ENCODE measurements around the gene ENOX1.
"Not testable (repeated sequence)": the region's sequence is repeated elsewhere in the genome, so short reads cannot be mapped to it uniquely, and the experiment has no call there.

ENOX1 gene

DNA sequence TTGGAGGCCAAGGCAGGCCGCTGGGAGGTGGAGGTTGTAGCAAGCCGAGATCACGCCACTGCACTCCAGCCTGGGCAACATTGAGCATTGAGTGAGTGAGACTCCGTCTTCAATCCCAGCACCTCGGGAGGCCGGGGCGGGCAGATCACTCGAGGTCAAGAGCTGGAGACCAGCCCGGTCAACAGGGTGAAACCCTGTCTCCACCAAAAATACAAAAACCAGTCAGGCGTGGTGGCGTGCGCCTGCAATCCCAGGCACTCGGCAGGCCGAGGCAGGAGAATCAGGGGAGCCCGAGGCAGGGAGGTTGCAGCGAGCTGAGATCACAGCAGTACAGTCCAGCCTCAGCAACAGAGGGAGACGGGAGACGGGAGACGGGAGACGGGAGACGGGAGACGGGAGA, 369.9 kb downstream of the ENOX1 start:
- H3K27ac ChIP-seq (ENCODE audit: low read depth, low read length); H3K9ac ChIP-seq (ENCODE audit: low read length); H3K36me3 ChIP-seq (ENCODE audit: insufficient read depth, low read length); H3K9me3 ChIP-seq (ENCODE audit: low read length); H3K4me3 ChIP-seq (ENCODE audit: low read depth in 1 of 2, low read length in 2 of 2); H3K27me3 ChIP-seq (ENCODE audit: control insufficient read depth in 1 of 2, insufficient read depth in 2 of 2, low read length in 2 of 2); H3K4me1 ChIP-seq (ENCODE audit: insufficient read depth, low read length): not testable (repeated sequence)

DNA sequence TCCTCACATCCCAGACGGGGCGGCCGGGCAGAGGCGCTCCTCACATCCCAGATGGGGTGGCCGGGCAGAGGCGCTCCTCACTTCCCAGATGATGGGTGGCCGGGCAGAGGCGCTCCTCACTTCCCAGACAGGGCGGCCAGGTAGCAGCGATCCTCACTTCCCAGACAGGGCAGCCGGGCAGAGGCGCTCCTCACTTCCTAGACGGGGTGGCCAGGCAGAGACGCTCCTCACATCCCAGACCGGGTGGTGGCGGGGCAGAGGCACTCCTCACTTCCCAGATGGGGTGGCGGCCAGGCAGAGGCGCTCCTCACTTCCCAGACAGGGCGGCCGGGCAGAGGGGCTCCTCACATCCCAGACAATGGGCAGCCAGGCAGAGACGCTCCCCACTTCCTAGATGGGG, 370.4 kb downstream of the ENOX1 start:
- H3K36me3 ChIP-seq (ENCODE audit: insufficient read depth, low read length); H3K9me3 ChIP-seq (ENCODE audit: low read length); H3K4me3 ChIP-seq (ENCODE audit: low read depth in 1 of 2, low read length in 2 of 2); H3K27ac ChIP-seq (ENCODE audit: low read depth, low read length); H3K9ac ChIP-seq (ENCODE audit: low read length); H3K27me3 ChIP-seq (ENCODE audit: control insufficient read depth in 1 of 2, insufficient read depth in 2 of 2, low read length in 2 of 2): not testable (repeated sequence)
- H3K4me1 ChIP-seq (ENCODE audit: insufficient read depth, low read length) = peaks cover 12% of the 10 kb centered on the region

DNA sequence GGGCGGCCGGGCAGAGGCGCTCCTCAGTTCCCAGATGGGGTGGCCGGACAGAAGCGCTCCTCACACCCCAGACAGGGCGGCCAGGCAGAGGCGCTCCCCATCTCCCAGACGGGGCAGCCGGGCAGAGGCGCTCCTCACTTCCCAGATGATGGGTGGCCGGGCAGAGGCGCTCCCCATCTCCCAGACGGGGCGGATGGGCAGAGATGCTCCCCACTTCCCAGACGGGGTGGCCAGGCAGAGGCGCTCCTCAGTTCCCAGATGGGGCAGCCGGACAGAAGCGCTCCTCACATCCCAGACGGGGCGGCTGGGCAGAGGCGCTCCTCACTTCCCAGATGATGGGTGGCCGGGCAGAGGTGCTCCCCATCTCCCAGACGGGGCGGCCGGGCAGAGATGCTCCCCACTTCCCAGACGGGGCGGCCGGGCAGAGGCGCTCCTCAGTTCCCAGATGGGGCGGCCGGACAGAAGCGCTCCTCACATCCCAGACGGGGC, 370.8 kb downstream of the ENOX1 start:
- not testable (repeated sequence) for H3K27me3 ChIP-seq (ENCODE audit: control insufficient read depth in 1 of 2, insufficient read depth in 2 of 2, low read length in 2 of 2); H3K4me3 ChIP-seq (ENCODE audit: low read depth in 1 of 2, low read length in 2 of 2); H3K36me3 ChIP-seq (ENCODE audit: insufficient read depth, low read length); H3K27ac ChIP-seq (ENCODE audit: low read depth, low read length); H3K9ac ChIP-seq (ENCODE audit: low read length); H3K9me3 ChIP-seq (ENCODE audit: low read length)
- peaks cover 16% of the 10 kb centered on the region for H3K4me1 ChIP-seq (ENCODE audit: insufficient read depth, low read length)

DNA sequence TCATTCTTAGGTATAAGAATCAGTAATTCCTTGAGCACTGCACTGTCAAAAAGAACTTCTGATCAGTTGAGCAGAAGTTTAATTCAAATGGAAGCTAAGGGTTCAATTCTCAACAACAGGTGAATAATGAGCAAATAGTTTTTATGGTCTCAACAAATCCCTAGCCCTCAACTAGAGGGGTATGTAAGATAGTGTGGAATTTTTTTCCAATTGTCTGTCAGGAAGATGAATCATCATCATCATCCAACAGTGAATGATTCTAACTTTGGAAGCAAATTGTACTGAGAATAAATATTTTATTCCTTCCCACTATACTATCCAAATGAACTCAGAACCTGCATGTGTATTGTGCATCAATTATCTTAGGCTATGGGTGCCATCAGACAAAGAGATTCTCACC, 372.7 kb downstream of the ENOX1 start:
- Histone ChIP-seq H3K9ac (ENCODE audit: low read length) (no peak overlapping the region), H3K4me3 (ENCODE audit: low read depth in 1 of 2, low read length in 2 of 2) (no peak overlapping the region), H3K36me3 (ENCODE audit: insufficient read depth, low read length) (no peaks in the 10 kb centered on the region), H3K9me3 (ENCODE audit: low read length) (no peaks in the 10 kb centered on the region), H3K4me1 (ENCODE audit: insufficient read depth, low read length) (peaks cover 21% of the 10 kb centered on the region), H3K27ac (ENCODE audit: low read depth, low read length) (no peak overlapping the region), H3K27me3 (ENCODE audit: control insufficient read depth in 1 of 2, insufficient read depth in 2 of 2, low read length in 2 of 2) (no peaks in the 10 kb centered on the region)

DNA sequence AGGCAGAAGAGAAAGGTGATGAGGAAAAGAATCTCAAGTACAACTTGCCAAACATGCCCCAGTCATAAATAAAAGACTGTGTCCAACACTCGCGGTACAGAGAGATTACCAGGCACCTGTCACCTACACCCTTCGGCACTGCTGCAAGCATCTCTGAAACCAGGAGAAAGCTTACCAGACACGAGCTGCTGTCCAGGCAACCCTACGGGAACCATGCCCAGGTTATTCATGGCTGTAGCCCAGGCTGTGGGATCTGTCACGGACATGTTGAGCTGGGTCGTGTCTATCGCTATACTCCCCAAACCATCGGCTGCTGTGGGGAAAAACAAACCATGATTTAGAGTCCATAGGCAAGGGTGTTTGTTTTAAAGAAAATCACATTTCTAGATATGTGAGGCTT, 375.0 kb downstream of the ENOX1 start:
- no peak overlapping the region for H3K9ac ChIP-seq (ENCODE audit: low read length)
- no peaks in the 10 kb centered on the region for H3K27me3 ChIP-seq (ENCODE audit: control insufficient read depth in 1 of 2, insufficient read depth in 2 of 2, low read length in 2 of 2)
- H3K27ac ChIP-seq (ENCODE audit: low read depth, low read length) = peak overlapping the region; percentile 16
- peaks cover 32% of the 10 kb centered on the region for H3K4me1 ChIP-seq (ENCODE audit: insufficient read depth, low read length)
- H3K4me3 ChIP-seq (ENCODE audit: low read depth in 1 of 2, low read length in 2 of 2) = no peak overlapping the region
- H3K9me3 ChIP-seq (ENCODE audit: low read length) = no peaks in the 10 kb centered on the region
- H3K36me3 ChIP-seq (ENCODE audit: insufficient read depth, low read length) = no peaks in the 10 kb centered on the region

DNA sequence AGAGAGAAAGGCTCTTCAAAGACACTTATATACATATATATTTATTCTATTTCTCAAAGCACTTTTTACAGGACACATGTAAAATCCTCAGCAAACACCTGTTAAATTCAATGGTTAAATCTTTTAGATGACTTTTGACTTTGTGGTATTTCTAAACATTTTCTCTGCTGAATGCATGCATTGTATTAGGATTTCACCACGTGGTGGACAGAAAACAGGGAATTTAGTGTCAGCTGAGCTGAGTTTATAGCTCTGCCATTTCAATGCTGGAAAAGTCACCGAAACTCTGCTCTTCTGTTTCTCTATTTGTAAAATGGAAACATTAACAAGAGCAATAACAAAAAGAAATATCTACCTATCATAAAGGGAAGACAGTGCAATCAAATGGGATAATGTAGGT, 375.6 kb downstream of the ENOX1 start:
- H3K4me1 ChIP-seq (ENCODE audit: insufficient read depth, low read length) = peaks cover 32% of the 10 kb centered on the region
- no peaks in the 10 kb centered on the region for H3K27me3 ChIP-seq (ENCODE audit: control insufficient read depth in 1 of 2, insufficient read depth in 2 of 2, low read length in 2 of 2)

DNA sequence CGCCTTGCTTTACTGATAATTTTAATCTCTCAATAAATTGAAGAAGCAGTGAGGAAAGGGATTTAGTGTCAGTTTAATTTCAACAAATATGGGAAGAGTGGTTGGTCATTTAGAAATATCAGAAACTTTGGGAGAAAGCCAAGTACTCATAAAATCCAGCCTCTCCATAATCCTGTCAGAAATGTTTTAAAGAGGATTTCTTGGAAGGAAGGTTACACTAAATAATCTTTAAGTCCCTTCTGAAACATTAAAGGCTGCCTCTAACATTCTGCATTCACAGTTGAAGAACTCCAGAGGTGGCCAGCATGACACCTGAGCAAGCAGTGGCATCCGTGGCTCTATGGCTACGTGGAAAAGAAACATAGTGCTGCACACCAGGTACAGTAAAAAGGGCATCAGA, 378.5 kb downstream of the ENOX1 start:
- H3K36me3 ChIP-seq (ENCODE audit: insufficient read depth, low read length) = no peaks in the 10 kb centered on the region
- no peak overlapping the region for H3K4me3 ChIP-seq (ENCODE audit: low read depth in 1 of 2, low read length in 2 of 2)
- H3K27ac ChIP-seq (ENCODE audit: low read depth, low read length) = no peak overlapping the region
- no peak overlapping the region for H3K9ac ChIP-seq (ENCODE audit: low read length)
- peaks cover 32% of the 10 kb centered on the region for H3K4me1 ChIP-seq (ENCODE audit: insufficient read depth, low read length)
- H3K27me3 ChIP-seq (ENCODE audit: control insufficient read depth in 1 of 2, insufficient read depth in 2 of 2, low read length in 2 of 2) = no peaks in the 10 kb centered on the region
- H3K9me3 ChIP-seq (ENCODE audit: low read length) = no peaks in the 10 kb centered on the region

More for the DNA sequence above, 375.6 kb downstream of the ENOX1 start:
- no peak overlapping the region for H3K9ac ChIP-seq (ENCODE audit: low read length)
- no peak overlapping the region for H3K4me3 ChIP-seq (ENCODE audit: low read depth in 1 of 2, low read length in 2 of 2)
- H3K36me3 ChIP-seq (ENCODE audit: insufficient read depth, low read length) = no peaks in the 10 kb centered on the region
- H3K27ac ChIP-seq (ENCODE audit: low read depth, low read length) = peak overlapping the region; percentile 16
- H3K9me3 ChIP-seq (ENCODE audit: low read length) = no peaks in the 10 kb centered on the region

DNA sequence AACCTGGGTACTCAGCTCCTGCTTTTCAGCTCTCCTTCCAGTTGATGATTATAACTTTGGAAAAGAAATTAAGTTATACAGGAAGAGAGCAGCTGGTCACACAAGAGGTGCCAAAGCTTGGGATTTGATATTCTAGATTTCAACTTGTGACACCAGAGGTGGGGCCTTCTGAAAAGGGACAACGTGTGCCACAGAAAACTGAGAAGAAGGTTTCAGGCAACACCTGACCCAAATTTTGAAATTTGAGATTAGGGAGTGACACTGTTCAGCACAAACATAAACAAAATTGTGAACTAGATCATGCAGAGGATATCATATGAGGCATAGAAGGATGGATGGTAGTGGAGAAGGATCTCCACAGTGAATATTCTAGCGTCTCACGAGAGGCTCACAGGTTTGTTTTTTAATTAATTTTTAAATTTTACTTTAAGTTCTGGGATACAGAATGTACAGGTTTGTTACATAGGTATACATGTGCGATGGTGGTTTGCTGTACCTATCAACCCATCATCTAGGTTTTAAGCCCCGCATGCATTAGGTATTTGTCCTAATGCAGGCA, 379.7 kb downstream of the ENOX1 start:
- H3K9me3 ChIP-seq (ENCODE audit: low read length) = no peaks in the 10 kb centered on the region
- H3K9ac ChIP-seq (ENCODE audit: low read length) = no peak overlapping the region
- H3K36me3 ChIP-seq (ENCODE audit: insufficient read depth, low read length) = no peaks in the 10 kb centered on the region
- H3K4me1 ChIP-seq (ENCODE audit: insufficient read depth, low read length) = peaks cover 32% of the 10 kb centered on the region
- no peak overlapping the region for H3K4me3 ChIP-seq (ENCODE audit: low read depth in 1 of 2, low read length in 2 of 2)
- no peaks in the 10 kb centered on the region for H3K27me3 ChIP-seq (ENCODE audit: control insufficient read depth in 1 of 2, insufficient read depth in 2 of 2, low read length in 2 of 2)
- no peak overlapping the region for H3K27ac ChIP-seq (ENCODE audit: low read depth, low read length)

DNA sequence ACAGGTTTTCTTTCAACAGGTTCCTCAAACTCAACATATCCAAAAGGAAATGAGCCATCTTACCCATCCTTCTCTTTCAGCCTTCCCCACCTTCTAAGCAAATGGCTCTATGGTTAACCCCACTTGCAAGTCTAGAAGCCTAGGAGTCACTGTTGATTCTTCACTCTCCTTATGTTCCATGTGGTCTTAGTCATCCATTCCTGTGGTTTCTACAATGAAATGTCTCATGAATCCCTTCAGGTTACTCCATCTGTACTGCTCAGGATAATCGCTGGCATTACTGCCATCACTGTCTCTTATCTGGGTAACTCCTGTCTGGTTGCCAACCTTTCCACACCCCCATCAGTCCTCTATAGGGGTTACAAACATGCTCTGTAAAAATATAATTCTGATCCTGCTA, 381.3 kb downstream of the ENOX1 start:
- Histone ChIP-seq H3K27me3 (ENCODE audit: control insufficient read depth in 1 of 2, insufficient read depth in 2 of 2, low read length in 2 of 2) (no peaks in the 10 kb centered on the region), H3K36me3 (ENCODE audit: insufficient read depth, low read length) (no peaks in the 10 kb centered on the region), H3K4me3 (ENCODE audit: low read depth in 1 of 2, low read length in 2 of 2) (no peak overlapping the region)

DNA sequence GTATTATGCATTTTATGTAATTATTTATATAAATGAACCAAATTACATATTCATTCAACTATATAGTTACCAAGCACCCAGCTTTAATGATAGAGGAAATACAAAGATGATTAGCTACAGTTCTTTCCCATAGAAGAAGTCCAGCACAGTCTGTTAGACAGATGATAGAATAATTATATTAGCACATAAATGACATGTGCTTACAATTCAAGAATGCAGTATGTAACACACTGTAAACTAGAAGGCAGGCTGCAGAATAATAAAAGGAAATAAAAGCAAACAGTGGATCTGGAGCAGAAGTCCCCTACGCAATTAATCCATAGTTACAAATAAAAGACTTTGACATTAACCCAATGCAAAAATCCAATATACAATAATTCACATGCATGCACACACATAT, 384.4 kb downstream of the ENOX1 start:
- no peak overlapping the region for H3K27ac ChIP-seq (ENCODE audit: low read depth, low read length)
- no peaks in the 10 kb centered on the region for H3K9me3 ChIP-seq (ENCODE audit: low read length)
- H3K4me1 ChIP-seq (ENCODE audit: insufficient read depth, low read length) = peaks cover 14% of the 10 kb centered on the region
- no peak overlapping the region for H3K9ac ChIP-seq (ENCODE audit: low read length)
- no peaks in the 10 kb centered on the region for H3K27me3 ChIP-seq (ENCODE audit: control insufficient read depth in 1 of 2, insufficient read depth in 2 of 2, low read length in 2 of 2)
- H3K36me3 ChIP-seq (ENCODE audit: insufficient read depth, low read length) = no peaks in the 10 kb centered on the region
- no peak overlapping the region for H3K4me3 ChIP-seq (ENCODE audit: low read depth in 1 of 2, low read length in 2 of 2)

More for the DNA sequence above, 381.3 kb downstream of the ENOX1 start:
- H3K9ac ChIP-seq (ENCODE audit: low read length) = no peak overlapping the region
- peaks cover 26% of the 10 kb centered on the region for H3K4me1 ChIP-seq (ENCODE audit: insufficient read depth, low read length)
- H3K27ac ChIP-seq (ENCODE audit: low read depth, low read length) = no peak overlapping the region
- no peaks in the 10 kb centered on the region for H3K9me3 ChIP-seq (ENCODE audit: low read length)

DNA sequence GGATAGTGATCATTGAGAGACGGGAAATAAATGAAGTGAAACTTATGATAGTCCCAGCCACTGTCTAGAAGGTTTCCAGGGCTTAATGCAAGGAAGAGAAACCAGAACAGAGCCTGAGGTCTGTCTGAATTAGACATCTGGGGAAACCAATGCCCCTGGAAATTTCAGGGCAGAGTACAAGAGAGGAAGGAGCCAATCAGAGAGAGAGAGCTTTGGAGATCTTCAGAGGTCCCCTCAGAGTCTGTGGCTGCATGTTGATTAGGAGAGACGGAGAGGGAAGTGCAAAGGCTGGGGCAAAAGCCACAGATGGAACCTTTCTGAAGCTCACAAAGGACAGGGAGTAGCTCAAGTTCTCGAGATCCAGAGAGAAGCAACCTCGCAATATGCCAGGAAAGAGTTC, 385.4 kb downstream of the ENOX1 start:
- no peak overlapping the region for H3K27ac ChIP-seq (ENCODE audit: low read depth, low read length)
- H3K36me3 ChIP-seq (ENCODE audit: insufficient read depth, low read length) = no peaks in the 10 kb centered on the region
- no peak overlapping the region for H3K4me3 ChIP-seq (ENCODE audit: low read depth in 1 of 2, low read length in 2 of 2)
- no peak overlapping the region for H3K9ac ChIP-seq (ENCODE audit: low read length)
- H3K9me3 ChIP-seq (ENCODE audit: low read length) = no peaks in the 10 kb centered on the region
- H3K27me3 ChIP-seq (ENCODE audit: control insufficient read depth in 1 of 2, insufficient read depth in 2 of 2, low read length in 2 of 2) = no peaks in the 10 kb centered on the region
- peaks cover 14% of the 10 kb centered on the region for H3K4me1 ChIP-seq (ENCODE audit: insufficient read depth, low read length)

DNA sequence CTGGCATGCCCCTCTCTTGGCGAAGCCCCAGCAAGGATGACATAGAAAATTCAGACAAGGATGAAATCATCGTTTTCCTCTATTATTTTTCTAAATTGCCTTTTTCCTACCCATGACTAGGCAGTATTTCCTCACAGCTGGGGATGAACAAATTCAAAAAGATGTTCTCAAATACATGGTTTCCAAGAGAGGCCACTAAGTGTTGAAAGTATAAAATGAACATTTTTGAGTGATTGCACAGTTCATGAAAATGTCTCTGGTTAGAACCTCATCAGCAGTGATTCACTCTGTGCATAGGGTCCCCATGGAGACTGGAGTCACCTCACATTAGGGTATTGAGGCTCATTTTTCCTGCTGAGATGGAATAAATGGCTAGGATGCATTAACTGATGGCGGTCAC, 389.7 kb downstream of the ENOX1 start:
- H3K9me3 ChIP-seq (ENCODE audit: low read length) = no peaks in the 10 kb centered on the region
- no peak overlapping the region for H3K9ac ChIP-seq (ENCODE audit: low read length)
- peaks cover 7% of the 10 kb centered on the region for H3K4me1 ChIP-seq (ENCODE audit: insufficient read depth, low read length)
- no peak overlapping the region for H3K27ac ChIP-seq (ENCODE audit: low read depth, low read length)
- no peak overlapping the region for H3K4me3 ChIP-seq (ENCODE audit: low read depth in 1 of 2, low read length in 2 of 2)
- no peaks in the 10 kb centered on the region for H3K27me3 ChIP-seq (ENCODE audit: control insufficient read depth in 1 of 2, insufficient read depth in 2 of 2, low read length in 2 of 2)
- no peaks in the 10 kb centered on the region for H3K36me3 ChIP-seq (ENCODE audit: insufficient read depth, low read length)
